Common myeloid progenitor, CD34-positive (primary cell): ENCODE results near the gene GRAMD1B.

Experiments
- CTCF ChIA-PET: fragments of 350-600 bp; sonication (Branson Sonifier 250); formaldehyde crosslinking; loops from one replicate; lab custom pipeline; 2021; ENCODE audit warnings: antibody characterized with exemption; lab: Charles Lee
- POLR2A ChIA-PET: fragments of 350-600 bp; sonication (Branson Sonifier 250); formaldehyde crosslinking; loops from one replicate; lab custom pipeline; 2021; ENCODE audit warnings: antibody characterized with exemption; lab: Charles Lee
- DNase-seq, 3 donors: peaks; one replicate each; pipeline versions ENCODE4 v3.0.0 to v3.0.0-alpha.2; 2013
- H3K27ac ChIP-seq, 2 experiments: 1 replicate in 1 of 2; 2 replicates in 1 of 2; pipeline ENCODE4 v1.7.0; 2013; ENCODE audit warnings: inconsistent platforms in 2 of 2, low read length in 2 of 2, mild to moderate bottlenecking in 2 of 2, low read depth in 1 of 2, moderate library complexity in 1 of 2; ENCODE audit not compliant: severe bottlenecking in 2 of 2, insufficient read depth in 1 of 2, poor library complexity in 1 of 2
- H3K27me3 ChIP-seq, 5 experiments: replicated peaks in 2 of 5; 1 replicate in 3 of 5; 2 replicates in 2 of 5; pipeline versions ENCODE4 v1.6.1 to v1.7.0; 2013; ENCODE audit warnings: low read length in 4 of 5, mild to moderate bottlenecking in 2 of 5, moderate library complexity in 2 of 5, inconsistent platforms in 1 of 5; ENCODE audit not compliant: insufficient read depth in 5 of 5, control insufficient read depth in 4 of 5
- H3K36me3 ChIP-seq, 4 experiments: 1 replicate in 2 of 4; 2 replicates in 2 of 4; pipeline versions ENCODE4 v1.6.1 to v1.7.0; 2013; ENCODE audit warnings: low read length in 3 of 4, control low read depth in 1 of 4, mild to moderate bottlenecking in 1 of 4; ENCODE audit not compliant: control insufficient read depth in 4 of 4, insufficient read depth in 4 of 4
- H3K4me1 ChIP-seq, 4 experiments: 1 replicate in 3 of 4; 2 replicates in 1 of 4; pipeline versions ENCODE4 v1.6.1 to v1.7.1; 2013; ENCODE audit warnings: low read length in 3 of 4, mild to moderate bottlenecking in 3 of 4, control low read depth in 1 of 4, inconsistent platforms in 1 of 4, moderate library complexity in 1 of 4; ENCODE audit not compliant: control insufficient read depth in 4 of 4, insufficient read depth in 4 of 4; ENCODE audit errors: control extremely low read depth in 1 of 4
- H3K4me3 ChIP-seq, 7 experiments: 1 replicate in 4 of 7; 2 replicates in 3 of 7; pipeline versions ENCODE4 v1.5.1 to v1.7.0; 2013; ENCODE audit warnings: mild to moderate bottlenecking in 7 of 7, low read length in 6 of 7, moderate library complexity in 6 of 7, inconsistent platforms in 2 of 7, low read depth in 2 of 7, control low read depth in 1 of 7; ENCODE audit not compliant: insufficient read depth in 4 of 7, control insufficient read depth in 1 of 7; ENCODE audit errors: extremely low read depth in 1 of 7
- H3K9me3 ChIP-seq, 5 experiments: 1 replicate in 4 of 5; 2 replicates in 1 of 5; pipeline versions ENCODE4 v1.6.1 to v1.7.1; 2013; ENCODE audit warnings: low read length in 4 of 5, mild to moderate bottlenecking in 2 of 5, inconsistent platforms in 1 of 5, low read depth in 1 of 5, moderate library complexity in 1 of 5; ENCODE audit not compliant: control insufficient read depth in 4 of 5, insufficient read depth in 2 of 5; ENCODE audit errors: control extremely low read depth in 1 of 5
- WGBS: methylation state at CpG from one replicate; pipeline ENCODE4 v1.1.5; 2013; ENCODE audit not compliant: insufficient coverage; 5-methylcytosine and 5-hydroxymethylcytosine counted together

The GRAMD1B gene

DNA sequence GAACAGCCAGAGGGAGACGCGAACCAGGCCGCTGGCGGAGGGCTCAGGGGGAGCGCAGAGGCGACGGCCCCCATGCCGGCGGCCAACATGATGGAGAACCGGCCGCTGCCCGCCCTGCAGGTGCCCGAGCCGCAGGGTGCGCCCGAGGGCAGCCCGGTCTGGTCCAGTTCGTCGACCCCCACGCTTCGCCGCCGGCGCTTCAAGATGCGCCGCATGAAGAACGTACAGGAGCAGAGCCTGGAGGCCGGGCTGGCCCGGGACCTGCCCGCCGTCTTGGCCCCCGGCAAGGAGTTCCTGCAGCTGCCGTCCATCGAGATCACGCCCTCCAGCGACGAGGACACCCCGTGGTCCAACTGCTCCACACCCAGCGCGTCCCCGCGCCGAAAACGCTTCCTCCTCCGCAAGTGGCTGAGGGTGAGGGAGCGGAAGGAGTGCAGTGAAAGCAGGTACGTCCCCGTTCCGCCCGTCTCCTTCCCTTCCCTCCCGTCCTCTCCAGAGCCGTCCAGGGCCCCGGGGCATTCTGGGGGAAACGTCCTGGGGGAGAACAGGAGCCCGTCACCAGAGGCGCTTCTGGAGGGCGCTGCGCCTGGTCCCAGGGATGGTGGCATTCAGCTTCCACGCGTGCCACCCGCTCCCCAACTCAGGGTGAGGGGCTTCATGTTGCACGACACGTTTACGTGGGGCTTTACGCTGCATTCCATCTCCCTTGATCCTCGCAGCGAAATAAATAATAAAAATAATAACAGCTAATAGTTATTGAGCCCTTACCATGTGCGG, 840 bp downstream of the GRAMD1B start:
- ChIA-PET POLR2A (no interaction called here), CTCF (interaction anchor here (2.5 kb wide), 1 partner anchor 24 kb away, joined by 11 read pairs; no protein-coding TSS in a partner anchor)
- no peaks in the 10 kb centered on the region for H3K9me3 ChIP-seq
- peak overlapping the region in 1 of 2 experiments; percentile 38 for H3K27ac ChIP-seq
- WGBS, result 2% methylated on average over 44 of the region's 68 CpGs
- DNase-seq, result peak; percentile 69 to 89 (median 87)
- H3K4me3 ChIP-seq, result peak overlapping the region; percentile 57 to 86 (median 75)
- no peaks in the 10 kb centered on the region for H3K36me3 ChIP-seq
- H3K4me1 ChIP-seq, result peaks cover 3 to 32% (median 19%) of the 10 kb centered on the region in 4 experiments
- no peaks in the 10 kb centered on the region for H3K27me3 ChIP-seq

DNA sequence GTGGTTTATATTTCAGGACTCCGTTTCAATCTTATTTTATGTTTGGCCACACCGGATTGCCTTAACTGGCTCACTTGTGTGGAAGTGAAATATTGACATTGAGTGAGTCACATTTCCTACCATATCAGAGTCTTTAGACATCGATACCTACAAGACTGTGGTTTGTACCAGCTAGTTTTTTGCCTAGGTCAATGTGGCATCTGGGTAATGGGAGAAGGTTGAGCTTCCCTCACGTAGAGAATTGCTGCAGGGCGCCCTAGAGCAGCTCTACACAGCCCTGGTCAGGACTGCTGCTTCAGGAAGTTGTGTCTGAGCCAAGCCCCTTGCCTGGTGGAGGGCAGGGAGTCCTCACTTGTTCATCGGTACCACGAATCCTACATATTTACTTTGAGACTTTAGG, 1.6 kb downstream of the GRAMD1B start:
- Histone ChIP-seq H3K27me3 (no peaks in the 10 kb centered on the region), H3K9me3 (no peaks in the 10 kb centered on the region), H3K36me3 (peaks cover 0 to 3% (median 1%) of the 10 kb centered on the region in 4 experiments), H3K4me1 (peaks cover 3 to 32% (median 19%) of the 10 kb centered on the region in 4 experiments), H3K27ac (no peak overlapping the region), H3K4me3 (peak overlapping the region in 6 of 7 experiments; percentile 66 to 86 (median 76))
- POLR2A ChIA-PET, result no interaction called here
- DNase-seq, result peak; percentile 12 to 41 (median 28)
- 53% methylated on average over 3 of the region's 7 CpGs for WGBS
- CTCF ChIA-PET, result interaction anchor here (1.4 to 2.5 kb wide), 2 partner anchors 11 to 24 kb away, joined by 4 to 11 read pairs; no protein-coding TSS in a partner anchor

DNA sequence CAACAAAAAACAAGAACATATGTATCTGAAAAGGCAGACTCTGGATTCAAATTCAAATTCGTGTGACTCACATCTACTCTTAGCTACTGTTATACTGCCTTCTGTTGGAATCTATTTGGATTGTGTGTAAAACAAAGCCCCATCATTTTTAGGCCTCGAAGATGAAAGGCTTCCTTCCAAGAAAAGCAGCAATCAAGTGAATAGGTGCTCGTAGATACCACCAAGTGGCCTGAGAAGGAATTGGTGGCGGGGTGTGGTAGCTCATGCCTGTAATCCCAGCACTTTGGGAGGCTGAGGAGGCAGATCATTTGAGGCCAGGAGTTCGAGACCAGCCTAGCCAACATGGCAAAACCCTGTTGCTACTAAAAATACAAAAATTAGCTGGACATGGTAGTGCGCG, 4.2 kb downstream of the GRAMD1B start:
- H3K36me3 ChIP-seq, result peaks cover 0 to 3% (median 1%) of the 10 kb centered on the region in 4 experiments
- H3K4me3 ChIP-seq, result no peak overlapping the region
- WGBS, result 84% methylated on average over 6 of the region's 7 CpGs
- ChIA-PET POLR2A (no interaction called here), CTCF (interaction anchor here (0.9 to 3.1 kb wide), 3 partner anchors 13 to 27 kb away, joined by 3 to 17 read pairs (median 3); no protein-coding TSS in a partner anchor)
- H3K4me1 ChIP-seq, result peaks cover 3 to 51% (median 26%) of the 10 kb centered on the region in 4 experiments
- no peak overlapping the region for H3K27ac ChIP-seq
- peak; percentile 26 to 61 (median 52) for DNase-seq
- H3K27me3 ChIP-seq, result no peaks in the 10 kb centered on the region
- H3K9me3 ChIP-seq, result no peaks in the 10 kb centered on the region

DNA sequence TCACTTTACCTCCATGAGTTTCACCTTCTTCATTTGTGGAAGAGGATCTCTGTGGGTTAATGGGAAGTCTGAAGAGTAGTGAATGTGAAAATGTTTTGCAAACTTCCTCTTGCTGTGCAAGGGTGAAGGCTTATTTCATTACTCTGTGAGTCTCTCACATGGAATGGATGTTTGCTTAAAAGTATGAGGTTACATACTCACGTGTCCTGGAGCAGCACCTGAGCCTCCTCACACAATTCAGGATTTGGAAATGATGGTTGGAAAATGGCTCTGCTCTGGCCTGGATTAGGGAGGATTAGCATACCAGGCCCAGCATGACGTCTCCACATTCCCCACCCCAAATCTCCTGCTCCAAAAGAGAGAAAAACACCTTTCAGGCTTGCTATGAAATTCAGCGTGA, 4.8 kb downstream of the GRAMD1B start:
- peaks cover 3 to 51% (median 22%) of the 10 kb centered on the region in 4 experiments for H3K4me1 ChIP-seq

DNA sequence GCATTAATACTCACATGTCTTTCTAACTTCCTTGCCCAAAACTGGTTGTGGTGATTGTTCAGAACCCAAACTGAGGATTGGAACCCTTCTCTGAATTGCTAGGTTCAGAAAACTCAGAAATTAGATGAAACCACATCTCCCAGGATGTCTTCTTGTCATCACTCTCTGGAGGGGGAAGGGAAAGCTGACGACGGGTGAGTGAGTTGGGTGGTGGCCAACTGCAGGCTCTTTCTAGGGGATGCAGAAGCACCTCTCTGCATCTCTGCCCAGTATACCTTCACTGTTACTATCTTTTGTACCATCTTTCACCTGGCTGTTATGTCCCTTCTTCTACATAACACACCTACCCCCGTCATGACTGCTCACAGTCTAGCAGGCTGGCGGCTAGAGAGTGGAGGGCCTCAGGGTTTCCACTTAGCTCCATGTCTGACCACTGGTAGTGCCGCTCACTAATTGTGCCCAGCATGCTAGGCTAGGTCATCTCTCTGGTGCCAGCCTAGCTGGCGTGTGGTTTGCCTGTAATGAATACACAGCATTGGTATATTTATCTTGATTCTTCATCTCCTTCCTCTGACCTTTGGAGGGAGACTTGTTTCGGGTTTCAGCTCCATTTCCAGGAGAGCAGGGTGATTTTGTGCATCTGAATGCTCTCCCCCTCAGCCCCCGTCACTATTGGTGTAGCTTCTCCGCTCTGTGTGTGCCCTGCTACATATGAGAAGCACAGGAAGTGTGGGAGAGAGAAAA, 7.3 kb downstream of the GRAMD1B start:
- CTCF ChIA-PET, result interaction anchor here (0.6 to 1.3 kb wide), 3 partner anchors 8 to 29 kb away, joined by 3 to 8 read pairs (median 3); partner anchors contain the start of gene GRAMD1B
- DNase-seq, result no peak
- peaks cover 3 to 35% (median 9%) of the 10 kb centered on the region in 4 experiments for H3K4me1 ChIP-seq
- POLR2A ChIA-PET, result no interaction called here
- H3K4me3 ChIP-seq, result no peak overlapping the region
- H3K36me3 ChIP-seq, result peaks cover 0 to 3% (median 1%) of the 10 kb centered on the region in 4 experiments
- WGBS, result 90% methylated on average over 5 of the region's 9 CpGs
- no peaks in the 10 kb centered on the region for H3K9me3 ChIP-seq
- no peak overlapping the region for H3K27ac ChIP-seq
- no peaks in the 10 kb centered on the region for H3K27me3 ChIP-seq

More for the DNA sequence above, 4.8 kb downstream of the GRAMD1B start:
- CTCF ChIA-PET, result interaction anchor here (0.9 to 3.1 kb wide), 5 partner anchors 13 to 41 kb away, joined by 3 to 17 read pairs (median 3); no protein-coding TSS in a partner anchor
- H3K4me3 ChIP-seq, result no peak overlapping the region
- H3K36me3 ChIP-seq, result peaks cover 0 to 3% (median 1%) of the 10 kb centered on the region in 4 experiments
- 60% methylated on average over 1 of the region's 3 CpGs for WGBS
- POLR2A ChIA-PET, result no interaction called here
- H3K9me3 ChIP-seq, result no peaks in the 10 kb centered on the region
- H3K27ac ChIP-seq, result no peak overlapping the region
- no peaks in the 10 kb centered on the region for H3K27me3 ChIP-seq
- no peak for DNase-seq

DNA sequence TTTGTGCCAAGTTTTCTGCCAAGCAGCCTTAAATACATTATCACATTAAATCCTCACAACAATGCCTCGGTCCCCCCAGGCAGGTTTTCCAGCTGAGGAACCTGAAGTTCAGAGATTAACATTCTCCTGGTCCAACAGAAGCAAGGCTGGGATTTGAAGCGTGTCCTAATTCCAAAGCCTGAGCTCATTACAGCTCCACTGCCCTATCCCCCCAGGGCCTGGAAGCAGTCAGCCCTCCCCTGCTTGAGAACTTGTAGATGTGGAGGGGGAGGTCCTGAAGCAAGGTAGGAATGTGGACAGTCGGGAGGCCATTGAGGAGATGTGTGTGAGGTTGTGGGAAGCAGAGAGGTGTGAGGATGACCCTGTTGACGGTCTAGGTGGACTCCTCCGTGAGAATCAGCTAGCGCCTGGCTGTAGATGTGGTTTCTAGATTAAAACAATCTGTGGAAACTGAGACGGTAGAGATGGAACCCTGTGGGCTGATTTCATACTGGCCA, 8.1 kb downstream of the GRAMD1B start:
- no peak overlapping the region for H3K27ac ChIP-seq
- H3K4me1 ChIP-seq, result peaks cover 3 to 35% (median 9%) of the 10 kb centered on the region in 4 experiments
- H3K27me3 ChIP-seq, result no peaks in the 10 kb centered on the region
- H3K9me3 ChIP-seq, result no peaks in the 10 kb centered on the region
- 38% methylated on average over 6 of the region's 7 CpGs for WGBS
- DNase-seq, result no peak
- peaks cover 0 to 3% (median 1%) of the 10 kb centered on the region in 4 experiments for H3K36me3 ChIP-seq
- H3K4me3 ChIP-seq, result no peak overlapping the region
- POLR2A ChIA-PET, result no interaction called here
- CTCF ChIA-PET, result interaction anchor here (1.3 to 2.5 kb wide), 2 partner anchors 12 to 30 kb away, joined by 8 to 18 read pairs; no protein-coding TSS in a partner anchor
